OCI-LY3 (cell line): ENCODE measurements around the gene RGPD5.
"Not testable (repeated sequence)": the region's sequence is repeated elsewhere in the genome, so short reads cannot be mapped to it uniquely, and the experiment has no call there.

Experiments used
- H2AFZ ChIP-seq: fragments of 200-600, 300-600 bp; shearing (Covaris generic); 2 replicates; pipeline ENCODE4 v1.6.0; 2014; ENCODE audit warnings: antibody characterized with exemption, low read depth, low read length
- H3K27ac ChIP-seq: fragments of 200-600, 300-600 bp; sonication (generic); 2 replicates; pipeline ENCODE4 v1.5.1; 2014; ENCODE audit warnings: mild to moderate bottlenecking, low read length, moderate library complexity, mixed read lengths
- H3K27me3 ChIP-seq: fragments of 200-600, 300-600 bp; sonication (generic); 2 replicates; pipeline ENCODE4 v1.6.1; 2014; ENCODE audit warnings: low read depth, low read length, mixed read lengths
- H3K36me3 ChIP-seq: fragments of 200-600, 300-600 bp; sonication (generic); replicated peaks from 2 replicates; pipeline ENCODE3; 2014; ENCODE audit warnings: low read depth, low read length, mixed read lengths
- H3K4me1 ChIP-seq: fragments of 300-600, 200-600 bp; sonication (generic); 2 replicates; pipeline ENCODE4 v1.6.1; 2014; ENCODE audit warnings: low read length, mixed read lengths
- H3K4me2 ChIP-seq: fragments of 200-600, 300-600 bp; sonication (generic); 2 replicates; pipeline ENCODE4 v1.6.1; 2014; ENCODE audit warnings: low read length, mixed read lengths
- H3K4me3 ChIP-seq: fragments of 300-600, 200-600 bp; sonication (generic); 2 replicates; pipeline ENCODE4 v1.5.1; 2014; ENCODE audit warnings: antibody characterized with exemption, mild to moderate bottlenecking, low read length, moderate library complexity
- H3K79me2 ChIP-seq: fragments of 300-600, 200-600 bp; shearing (Covaris generic); 2 replicates; pipeline ENCODE4 v1.6.1; 2014; ENCODE audit warnings: mild to moderate bottlenecking, low read length, mixed read lengths
- H3K9ac ChIP-seq: fragments of 300-600, 200-600 bp; shearing (Covaris generic); 2 replicates; pipeline ENCODE4 v1.6.0; 2014; ENCODE audit warnings: mild to moderate bottlenecking, low read length, moderate library complexity
- H3K9me3 ChIP-seq: fragments of 200-600, 300-600 bp; shearing (Covaris generic); 2 replicates; pipeline ENCODE4 v1.6.1; 2014; ENCODE audit warnings: low read length, mixed read lengths; ENCODE audit not compliant: insufficient read depth
- H4K20me1 ChIP-seq: fragments of 200-600, 300-600 bp; sonication (generic); 2 replicates; pipeline ENCODE4 v1.6.1; 2016; ENCODE audit warnings: low read length, mixed read lengths; ENCODE audit not compliant: insufficient read depth

The RGPD5 gene

GRCh38 chr2:109889909-109890308, 95.8 kb downstream of the RGPD5 start:
- not testable (repeated sequence) for H2AFZ ChIP-seq, H4K20me1 ChIP-seq, H3K27me3 ChIP-seq, H3K4me1 ChIP-seq, H3K36me3 ChIP-seq, H3K4me3 ChIP-seq, H3K79me2 ChIP-seq, H3K9ac ChIP-seq, H3K9me3 ChIP-seq, H3K4me2 ChIP-seq, H3K27ac ChIP-seq

DNA sequence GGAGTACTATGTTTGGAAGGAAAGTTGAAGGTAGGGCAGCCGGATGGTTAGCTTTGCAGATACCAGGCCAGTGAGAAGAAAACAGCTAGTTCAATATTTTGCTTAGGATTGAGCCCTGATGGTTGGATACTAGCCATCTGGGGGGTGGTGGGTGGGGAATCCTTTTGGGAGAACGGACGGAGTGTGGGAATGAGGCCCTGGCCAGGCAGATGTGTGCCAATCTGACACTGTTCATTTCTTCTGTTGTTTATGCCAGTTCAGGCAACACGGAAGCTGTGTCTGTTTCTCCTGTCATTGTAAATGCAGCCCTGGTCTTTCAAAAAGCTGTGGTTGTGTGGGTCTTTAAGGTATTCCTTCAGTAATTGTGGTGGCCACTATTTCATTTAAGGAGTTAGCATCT, 96.9 kb downstream of the RGPD5 start:
- H2AFZ ChIP-seq, H3K79me2 ChIP-seq, H3K27me3 ChIP-seq, H3K4me3 ChIP-seq, H3K9ac ChIP-seq, H3K36me3 ChIP-seq, H3K4me2 ChIP-seq, H4K20me1 ChIP-seq, H3K4me1 ChIP-seq, H3K9me3 ChIP-seq, H3K27ac ChIP-seq: not testable (repeated sequence)

DNA sequence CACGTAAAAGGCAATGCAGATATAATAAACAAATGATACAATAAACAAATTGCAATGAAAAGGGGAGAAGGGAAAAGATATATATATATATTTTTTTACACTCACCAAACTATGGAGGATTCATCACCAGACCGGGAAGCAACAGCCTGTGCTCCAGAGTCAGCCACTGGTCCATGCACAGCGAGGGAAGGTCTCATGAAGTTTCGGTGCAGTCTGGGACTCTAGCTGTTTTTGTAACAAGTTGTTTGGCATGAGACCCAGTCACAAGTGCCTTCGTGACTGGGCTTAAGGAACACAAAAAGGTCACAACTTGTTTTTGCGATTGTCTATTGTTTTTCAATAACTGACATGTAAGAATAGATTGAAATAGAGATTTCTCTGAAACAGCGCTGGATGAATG, 99.6 kb downstream of the RGPD5 start:
- H3K27me3 ChIP-seq, H3K79me2 ChIP-seq, H3K36me3 ChIP-seq, H4K20me1 ChIP-seq, H3K4me3 ChIP-seq, H3K4me1 ChIP-seq, H3K9ac ChIP-seq, H3K9me3 ChIP-seq, H3K27ac ChIP-seq, H2AFZ ChIP-seq, H3K4me2 ChIP-seq: not testable (repeated sequence)

GRCh38 chr2:109894141-109894540, 100.0 kb downstream of the RGPD5 start:
- H3K4me3 ChIP-seq, H2AFZ ChIP-seq, H3K4me1 ChIP-seq, H3K9ac ChIP-seq, H3K36me3 ChIP-seq, H3K79me2 ChIP-seq, H3K27me3 ChIP-seq, H3K9me3 ChIP-seq, H3K27ac ChIP-seq, H4K20me1 ChIP-seq, H3K4me2 ChIP-seq: not testable (repeated sequence)

- not testable (repeated sequence) for H3K4me3 ChIP-seq, H4K20me1 ChIP-seq, H3K4me1 ChIP-seq, H2AFZ ChIP-seq, H3K4me2 ChIP-seq, H3K27me3 ChIP-seq, H3K79me2 ChIP-seq, H3K9me3 ChIP-seq, H3K27ac ChIP-seq, H3K9ac ChIP-seq, H3K36me3 ChIP-seq
Measured at GRCh38 chr2:109895090-109895869, 101.2 kb downstream of the RGPD5 start.

DNA sequence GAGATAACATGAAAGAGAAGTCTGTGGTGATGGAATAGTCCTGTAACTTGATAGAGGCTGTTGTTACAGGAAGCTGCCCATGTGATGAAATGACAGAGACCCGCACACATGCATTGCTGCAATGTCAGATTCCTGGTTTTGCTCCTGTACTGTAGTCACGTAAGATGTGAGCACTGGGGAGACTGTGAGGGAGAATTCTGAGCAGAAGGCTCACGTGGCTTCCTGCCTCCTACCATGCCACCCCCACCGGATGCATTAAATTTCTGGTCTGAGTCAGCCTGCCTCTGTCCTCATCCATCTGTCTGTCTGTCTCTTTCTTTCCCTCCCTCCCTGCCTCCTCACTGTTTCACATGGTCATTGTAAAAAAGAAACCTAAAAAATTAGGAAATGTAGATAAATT, 102.1 kb downstream of the RGPD5 start:
- not testable (repeated sequence) for H3K27me3 ChIP-seq, H2AFZ ChIP-seq, H3K4me2 ChIP-seq, H3K4me3 ChIP-seq, H3K27ac ChIP-seq, H4K20me1 ChIP-seq, H3K36me3 ChIP-seq, H3K4me1 ChIP-seq, H3K9ac ChIP-seq, H3K9me3 ChIP-seq, H3K79me2 ChIP-seq

DNA sequence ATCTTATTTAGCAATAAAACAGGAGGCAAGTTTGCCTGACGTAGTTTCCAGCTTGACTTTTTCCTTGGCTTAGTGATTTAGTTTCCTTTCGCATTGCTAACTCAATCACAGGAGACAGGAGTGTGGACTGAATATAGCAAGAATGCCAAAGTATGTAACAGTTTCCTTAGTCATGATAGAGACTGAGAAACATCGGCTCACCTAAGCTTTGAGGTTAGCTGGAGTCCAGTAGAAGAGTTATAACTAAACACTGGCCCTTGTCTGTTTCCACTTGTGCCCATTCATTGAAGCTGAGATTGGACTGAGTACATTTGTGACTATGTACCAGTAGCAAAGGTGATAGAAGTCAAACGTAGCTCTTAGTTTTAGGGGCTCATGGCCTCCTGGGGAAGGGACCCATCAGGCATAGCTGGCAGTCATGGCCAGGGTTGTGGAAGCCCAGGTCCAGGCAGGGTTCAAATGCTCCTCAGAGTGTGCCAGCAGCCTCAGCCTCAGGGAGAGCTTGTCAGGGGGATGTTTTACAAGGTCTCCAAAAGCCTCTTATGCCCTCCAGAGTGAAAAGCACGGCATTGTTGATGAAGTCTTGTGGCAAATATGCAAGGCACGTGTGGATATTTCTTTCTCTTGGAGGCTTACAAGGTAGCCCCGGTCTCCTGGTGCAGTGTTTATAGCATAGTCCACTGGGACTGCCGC, 103.8 kb downstream of the RGPD5 start:
- H3K9ac ChIP-seq, H2AFZ ChIP-seq, H3K4me1 ChIP-seq, H3K36me3 ChIP-seq, H3K4me2 ChIP-seq, H3K27me3 ChIP-seq, H3K4me3 ChIP-seq, H4K20me1 ChIP-seq, H3K27ac ChIP-seq, H3K9me3 ChIP-seq, H3K79me2 ChIP-seq: not testable (repeated sequence)

DNA sequence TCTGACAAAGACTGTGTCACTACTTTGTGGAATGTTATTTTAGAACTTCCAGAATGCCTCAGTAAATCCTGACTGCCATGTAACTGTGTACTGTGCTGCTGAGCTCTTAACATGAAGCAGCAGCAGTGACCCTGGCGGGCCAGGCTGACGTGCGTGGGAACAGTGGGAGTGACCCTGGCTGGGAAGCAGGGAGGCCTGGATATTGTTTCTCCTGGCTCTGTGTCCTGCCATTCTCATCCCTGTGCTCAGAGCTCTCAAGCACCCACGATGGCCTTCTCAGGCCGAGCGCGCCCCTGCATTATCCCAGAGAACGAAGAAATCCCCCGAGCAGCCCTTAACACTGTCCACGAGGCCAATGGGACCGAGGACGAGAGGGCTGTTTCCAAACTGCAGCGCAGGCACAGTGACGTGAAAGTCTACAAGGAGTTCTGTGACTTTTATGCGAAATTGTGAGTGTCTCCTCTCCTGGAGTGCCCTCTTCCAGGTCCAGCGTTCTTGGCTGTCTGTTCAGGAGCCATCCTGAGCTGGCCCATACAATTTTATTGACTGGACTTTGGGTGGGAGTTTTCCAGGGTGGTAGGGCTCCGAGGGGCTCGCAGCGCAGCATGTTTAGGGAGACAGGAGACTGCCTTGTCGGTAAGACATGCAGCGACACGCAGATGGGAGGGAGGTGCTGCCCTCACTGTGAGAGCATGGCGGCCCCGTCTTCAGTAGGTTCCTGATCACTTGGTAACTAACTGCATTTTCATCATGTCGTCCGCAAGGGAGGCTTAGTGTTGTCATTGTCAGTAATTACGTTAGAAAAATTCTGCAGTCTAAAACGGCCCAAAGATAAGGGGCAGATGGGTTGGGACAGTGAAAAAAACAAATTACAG, 104.6 kb downstream of the RGPD5 start, which contains the start of gene LIMS3:
Gene LIMS3 (plus strand): TSS at position 227 of the 875 bp plus-strand sequence. CDS start 41 bp downstream, at position 268.
- H3K27ac ChIP-seq, H3K9me3 ChIP-seq, H3K4me2 ChIP-seq, H3K4me1 ChIP-seq, H3K4me3 ChIP-seq, H4K20me1 ChIP-seq, H3K79me2 ChIP-seq, H3K36me3 ChIP-seq, H2AFZ ChIP-seq, H3K27me3 ChIP-seq, H3K9ac ChIP-seq: not testable (repeated sequence)

DNA sequence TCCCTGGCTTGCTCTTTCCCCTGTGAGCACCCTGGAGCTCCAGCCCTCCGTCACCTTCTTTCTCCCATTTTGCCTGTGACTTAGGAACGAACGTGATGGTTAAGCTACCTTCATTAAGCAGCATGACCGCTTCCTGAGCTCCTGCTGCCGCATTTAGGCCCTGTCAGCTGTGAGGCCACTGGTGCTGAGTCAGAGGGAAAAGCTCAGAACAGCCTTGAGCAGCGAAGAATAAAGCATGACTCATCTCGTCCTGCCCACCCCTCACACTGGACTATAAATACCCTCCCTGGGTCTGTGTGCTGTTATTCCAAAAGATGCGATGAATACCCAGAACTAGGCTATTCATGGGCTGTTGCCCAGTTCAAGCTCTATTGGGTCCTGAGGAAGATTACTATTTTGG, 111.7 kb downstream of the RGPD5 start:
- not testable (repeated sequence) for H4K20me1 ChIP-seq, H3K4me2 ChIP-seq, H3K27me3 ChIP-seq, H3K79me2 ChIP-seq, H3K36me3 ChIP-seq, H2AFZ ChIP-seq, H3K4me1 ChIP-seq, H3K27ac ChIP-seq, H3K9ac ChIP-seq, H3K9me3 ChIP-seq, H3K4me3 ChIP-seq
